SU-DHL-6 (cell line): ENCODE data around the gene HMSD.

ENCODE experiments used
- EZH2phosphoT487 ChIP-seq: fragments of 200-600 bp; sonication (generic), shearing (Covaris generic); conservative IDR thresholded peaks from 2 replicates; pipeline ENCODE4 v1.6.1; 2018; ENCODE audit warnings: mild to moderate bottlenecking, antibody characterized with exemption, low read length, moderate library complexity, mixed read lengths
- TF ChIP-seq, protein P1 (sequence below): fragments of 200-600 bp; sonication (generic); IDR thresholded peaks from one replicate; pipeline ENCODE4 v1.5.1; 2017; ENCODE audit warnings: antibody characterized with exemption, mild to moderate bottlenecking, low read length, moderate library complexity; ENCODE audit not compliant: insufficient read depth, poor library complexity, severe bottlenecking

GRCh38 chr18:63963615-63964256 lies 14.6 kb downstream of the HMSD start:
- TF ChIP-seq, protein P1, sequence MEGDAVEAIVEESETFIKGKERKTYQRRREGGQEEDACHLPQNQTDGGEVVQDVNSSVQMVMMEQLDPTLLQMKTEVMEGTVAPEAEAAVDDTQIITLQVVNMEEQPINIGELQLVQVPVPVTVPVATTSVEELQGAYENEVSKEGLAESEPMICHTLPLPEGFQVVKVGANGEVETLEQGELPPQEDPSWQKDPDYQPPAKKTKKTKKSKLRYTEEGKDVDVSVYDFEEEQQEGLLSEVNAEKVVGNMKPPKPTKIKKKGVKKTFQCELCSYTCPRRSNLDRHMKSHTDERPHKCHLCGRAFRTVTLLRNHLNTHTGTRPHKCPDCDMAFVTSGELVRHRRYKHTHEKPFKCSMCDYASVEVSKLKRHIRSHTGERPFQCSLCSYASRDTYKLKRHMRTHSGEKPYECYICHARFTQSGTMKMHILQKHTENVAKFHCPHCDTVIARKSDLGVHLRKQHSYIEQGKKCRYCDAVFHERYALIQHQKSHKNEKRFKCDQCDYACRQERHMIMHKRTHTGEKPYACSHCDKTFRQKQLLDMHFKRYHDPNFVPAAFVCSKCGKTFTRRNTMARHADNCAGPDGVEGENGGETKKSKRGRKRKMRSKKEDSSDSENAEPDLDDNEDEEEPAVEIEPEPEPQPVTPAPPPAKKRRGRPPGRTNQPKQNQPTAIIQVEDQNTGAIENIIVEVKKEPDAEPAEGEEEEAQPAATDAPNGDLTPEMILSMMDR: peak; percentile 54
- TF ChIP-seq EZH2phosphoT487: no peak
